Lower leg skin (tissue), 4 donors: ENCODE results near the gene C2orf69. TPM values are rescaled to one million over a fixed set of nuclear protein-coding genes. Genes with fewer than 3 reads are reported as not detected.

Source experiments
- DNase-seq, 2 donors: peaks; one replicate each; pipeline ENCODE4 v3.0.0-alpha.2; 2019; ENCODE audit warnings: low spot score in 2 of 2
- H3K4me3 ChIP-seq: fragments of 200-600 bp; sonication (generic); 2 replicates; pipeline ENCODE4 v1.5.1; 2017; ENCODE audit warnings: mild to moderate bottlenecking, low read depth; ENCODE audit not compliant: poor library complexity, severe bottlenecking
- CTCF ChIP-seq, 3 donors: fragments of 450-650 bp; IDR thresholded peaks; one replicate each; pipeline ENCODE4 v1.5.1; 2016; ENCODE audit warnings: antibody characterized with exemption in 3 of 3, mild to moderate bottlenecking in 3 of 3, moderate library complexity in 2 of 3
- POLR2A ChIP-seq, 2 donors: fragments of 450-650 bp; IDR thresholded peaks; one replicate each; pipeline ENCODE4 v1.6.1; 2016 to 2017; ENCODE audit warnings: antibody characterized with exemption in 2 of 2, mild to moderate bottlenecking in 1 of 2, moderate library complexity in 1 of 2
- WGBS, 2 donors: methylation state at CpG; one replicate each; pipeline ENCODE4 v1.1.5; 2018; 5-methylcytosine and 5-hydroxymethylcytosine counted together
- intact Hi-C: fragments of 100-400 bp; cut with DNase I; formaldehyde crosslinking; loops from one replicate; pipeline ENCODE4 v1.15.0; 2023; ENCODE audit warnings: low total_unique reads
- total RNA-seq, 4 donors: library from RNA; depleted of rRNA; stranded (reverse); fragments of >200 nt; gene quantifications; one replicate each; pipeline ENCODE4 v1.1.0, GENCODE V29; 2016

The C2orf69 gene
- total RNA-seq, 4 donors from 2014 or later, result 12.1 to 13.7 (median 12.9) TPM

- DNase-seq, result no peak
- H3K4me3 ChIP-seq, result no peak overlapping the region
- WGBS, 2 donors, result 92 to 100% methylated on average over 2 of the region's 2 CpGs
- intact Hi-C loops, result no loop called here
- TF ChIP-seq POLR2A (IDR thresholded peaks at IDR 0.05), result no peak
- no peak for TF ChIP-seq CTCF (IDR thresholded peaks at IDR 0.05)
Observed at GRCh38 chr2:199962203-199962602, 51.1 kb downstream of the C2orf69 start.

GRCh38 chr2:199966405-199966804 is 55.3 kb downstream of the C2orf69 start:
- no peak for DNase-seq
- WGBS, 2 donors, result 80 to 81% methylated on average over 2 of the region's 2 CpGs
- no peak for TF ChIP-seq POLR2A (IDR thresholded peaks at IDR 0.05)
- no peak for TF ChIP-seq CTCF (IDR thresholded peaks at IDR 0.05)
- intact Hi-C loops, result no loop called here
- H3K4me3 ChIP-seq, result no peak overlapping the region

- WGBS, 2 donors, result 95 to 97% methylated on average over 1 of the region's 1 CpG
- intact Hi-C loops, result no loop called here
Observed at GRCh38 chr2:199966976-199967375, 55.9 kb downstream of the C2orf69 start.

GRCh38 chr2:199968126-199968525 is 57.0 kb downstream of the C2orf69 start:
- H3K4me3 ChIP-seq, result no peak overlapping the region
- intact Hi-C loops, result no loop called here
- TF ChIP-seq POLR2A (IDR thresholded peaks at IDR 0.05), result no peak
- no peak for TF ChIP-seq CTCF (IDR thresholded peaks at IDR 0.05)
- WGBS, 2 donors, result 90 to 95% methylated on average over 1 of the region's 1 CpG
- no peak for DNase-seq

More at GRCh38 chr2:199966976-199967375, 55.9 kb downstream of the C2orf69 start:
- H3K4me3 ChIP-seq, result no peak overlapping the region
- DNase-seq, result no peak
- TF ChIP-seq CTCF (IDR thresholded peaks at IDR 0.05) (no peak), POLR2A (IDR thresholded peaks at IDR 0.05) (no peak)

- no peak for DNase-seq
Observed at GRCh38 chr2:199972088-199972626, 61.1 kb downstream of the C2orf69 start.

More at GRCh38 chr2:199972088-199972626, 61.1 kb downstream of the C2orf69 start:
- H3K4me3 ChIP-seq, result no peak overlapping the region
- intact Hi-C loops, result no loop called here
- 86 to 87% methylated on average over 6 of the region's 6 CpGs for WGBS, 2 donors
- TF ChIP-seq POLR2A (IDR thresholded peaks at IDR 0.05) (no peak), CTCF (IDR thresholded peaks at IDR 0.05) (no peak)
